ENCODE measurements around the gene GNL2.

The GNL2 gene

GRCh38 chr1:37595440-37596181 is at the start of gene GNL2:
Gene GNL2 (minus strand): TSS chr1:37595937. CDS start chr1:37595822, 115 bp downstream.
- Histone ChIP-seq H3K36me3 (ENCODE audit: insufficient read depth, low read length) (peaks cover 17% of the 10 kb centered on the region), H3K4me1 (ENCODE audit: insufficient read depth, low read length) (peaks cover 3% of the 10 kb centered on the region; the same call in 1 of the 2 replicates), H3K9ac (ENCODE audit: low read depth, low read length) (peak within 1 kb of the TSS; percentile 95), H3K9me3 (ENCODE audit: control insufficient read depth, insufficient read depth, low read length) (no peaks in the 10 kb centered on the region)

GRCh38 chr1:37641059-37641458 is 45.3 kb upstream of the GNL2 start:
- Histone ChIP-seq H3K9me3 (ENCODE audit: control insufficient read depth, insufficient read depth, low read length) (no peaks in the 10 kb centered on the region), H3K9ac (ENCODE audit: low read depth, low read length) (no peak overlapping the region)

GRCh38 chr1:37636435-37636834 is 40.7 kb upstream of the GNL2 start:
- Histone ChIP-seq H3K4me1 (ENCODE audit: insufficient read depth, low read length) (no peaks in the 10 kb centered on the region; the same call in 1 of the 2 replicates), H3K9ac (ENCODE audit: low read depth, low read length) (no peak overlapping the region), H3K9me3 (ENCODE audit: control insufficient read depth, insufficient read depth, low read length) (no peaks in the 10 kb centered on the region), H3K36me3 (ENCODE audit: insufficient read depth, low read length) (no peaks in the 10 kb centered on the region)

More at GRCh38 chr1:37641059-37641458, 45.3 kb upstream of the GNL2 start:
- no peaks in the 10 kb centered on the region for H3K4me1 ChIP-seq (ENCODE audit: insufficient read depth, low read length)
- no peaks in the 10 kb centered on the region for H3K36me3 ChIP-seq (ENCODE audit: insufficient read depth, low read length)

DNA sequence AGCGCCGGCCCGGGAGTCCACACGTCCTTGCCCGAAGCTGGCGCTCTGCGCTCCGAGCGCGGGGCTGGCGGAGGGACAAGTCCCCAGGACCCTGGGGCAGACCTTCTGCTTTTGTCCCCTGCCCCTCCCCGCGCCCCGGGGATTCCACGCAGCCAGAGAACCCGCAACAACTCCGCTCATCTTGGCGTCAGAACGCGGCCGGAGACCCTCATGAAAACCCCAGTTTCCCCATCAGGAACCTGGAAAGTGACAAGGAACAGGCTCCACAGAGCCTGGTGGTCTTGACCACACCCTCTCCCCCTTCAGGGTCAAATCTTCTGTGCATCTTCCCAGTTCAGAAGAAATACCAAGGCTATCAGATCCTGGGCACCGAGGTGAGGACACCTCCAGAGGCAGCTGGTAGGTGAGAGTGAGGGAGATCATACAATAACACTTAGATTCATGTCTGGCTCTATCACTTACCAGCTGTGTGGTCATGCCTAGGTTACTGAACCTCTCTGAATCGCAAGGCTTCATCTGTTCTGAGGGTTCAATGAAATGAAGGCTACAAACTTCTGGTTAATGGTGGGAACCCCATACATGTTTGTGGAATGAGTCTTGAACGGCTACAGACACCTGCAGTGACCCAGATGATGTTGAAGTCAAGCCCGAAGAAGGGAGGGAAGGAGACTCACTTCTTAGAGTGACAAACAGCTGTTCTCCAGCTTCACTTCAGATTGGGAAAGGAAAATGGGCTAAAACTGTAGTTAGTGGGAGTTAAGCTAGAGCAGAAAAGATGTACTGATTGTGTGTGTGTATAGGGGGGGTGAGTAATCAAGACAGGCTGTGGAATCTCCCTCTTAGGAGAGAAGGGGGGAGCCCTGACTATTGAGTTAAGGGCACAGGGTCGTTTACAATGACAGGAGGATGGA is 39.5 kb upstream of the GNL2 start:
- H3K9me3 ChIP-seq (ENCODE audit: control insufficient read depth, insufficient read depth, low read length), result no peaks in the 10 kb centered on the region
- H3K9ac ChIP-seq (ENCODE audit: low read depth, low read length), result peak overlapping the region; percentile 47; the same call in 1 of the 2 replicates
- H3K36me3 ChIP-seq (ENCODE audit: insufficient read depth, low read length), result no peaks in the 10 kb centered on the region
- no peaks in the 10 kb centered on the region; the same call in 1 of the 2 replicates for H3K4me1 ChIP-seq (ENCODE audit: insufficient read depth, low read length)

DNA sequence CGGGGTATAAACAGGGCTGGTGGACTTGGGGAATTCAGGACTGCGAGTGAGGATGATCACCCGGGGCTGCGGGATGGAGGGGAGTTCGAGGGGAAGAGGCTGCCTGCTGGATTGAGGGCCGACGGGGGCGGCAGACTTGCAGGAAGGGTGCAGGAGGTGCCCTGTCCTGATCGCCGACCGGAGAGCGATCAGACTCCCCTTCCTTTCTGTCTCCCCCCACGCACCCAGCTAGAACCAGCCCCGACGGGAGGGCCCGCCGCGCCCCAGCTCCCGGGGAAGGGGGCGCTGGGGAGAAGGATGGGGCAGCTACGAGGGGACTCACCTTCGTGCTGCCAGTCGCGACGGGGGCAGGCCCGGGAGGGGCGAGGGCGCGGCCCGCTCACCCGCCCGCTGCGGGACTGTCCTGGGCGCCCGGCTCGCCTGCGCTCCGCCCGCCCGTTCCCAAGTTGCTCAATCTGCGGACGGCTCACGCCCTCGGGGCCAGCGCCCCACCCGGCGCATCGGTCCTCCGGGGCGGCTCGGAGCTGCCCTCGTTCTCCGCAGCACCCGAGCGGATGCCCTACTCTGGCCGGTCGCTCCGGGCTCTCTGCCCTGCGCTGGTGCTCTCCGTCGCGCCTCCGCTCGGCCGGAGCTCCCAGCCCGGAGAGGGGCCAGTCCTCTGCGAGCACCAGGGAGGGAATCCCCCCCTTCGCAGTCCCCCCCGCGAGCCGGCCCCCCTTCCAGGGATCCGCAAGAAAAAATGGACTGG is 38.7 kb upstream of the GNL2 start, which contains the start of gene RSPO1:
Gene RSPO1 (minus strand): TSS at position 649 of the 748 bp plus-strand sequence. CDS start 5,231 bp downstream, outside the sequence.
- Histone ChIP-seq H3K9ac (ENCODE audit: low read depth, low read length) (peak within 1 kb of the TSS; percentile 47; the same call in 1 of the 2 replicates), H3K9me3 (ENCODE audit: control insufficient read depth, insufficient read depth, low read length) (no peaks in the 10 kb centered on the region), H3K36me3 (ENCODE audit: insufficient read depth, low read length) (no peaks in the 10 kb centered on the region), H3K4me1 (ENCODE audit: insufficient read depth, low read length) (no peaks in the 10 kb centered on the region; the same call in 1 of the 2 replicates)

DNA sequence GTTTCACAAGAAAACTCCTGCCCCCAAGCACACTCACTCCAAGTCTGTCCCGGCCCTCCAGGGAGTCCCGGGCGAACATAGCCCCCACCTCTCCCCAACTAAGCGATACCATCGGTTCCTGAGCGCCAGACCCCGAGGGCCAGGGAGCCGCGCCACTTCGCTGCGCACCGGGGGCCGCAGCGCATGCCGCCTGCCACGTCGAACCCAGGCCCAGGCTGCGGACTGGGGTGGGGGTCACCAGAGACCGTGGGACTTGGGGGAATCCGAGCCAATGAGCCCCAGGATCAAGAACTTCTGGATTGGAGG is 38.2 kb upstream of the GNL2 start:
- H3K9ac ChIP-seq (ENCODE audit: low read depth, low read length), result peak overlapping the region; percentile 47; the same call in 1 of the 2 replicates
- no peaks in the 10 kb centered on the region for H3K36me3 ChIP-seq (ENCODE audit: insufficient read depth, low read length)
- no peaks in the 10 kb centered on the region; the same call in 1 of the 2 replicates for H3K4me1 ChIP-seq (ENCODE audit: insufficient read depth, low read length)
- H3K9me3 ChIP-seq (ENCODE audit: control insufficient read depth, insufficient read depth, low read length), result no peaks in the 10 kb centered on the region

DNA sequence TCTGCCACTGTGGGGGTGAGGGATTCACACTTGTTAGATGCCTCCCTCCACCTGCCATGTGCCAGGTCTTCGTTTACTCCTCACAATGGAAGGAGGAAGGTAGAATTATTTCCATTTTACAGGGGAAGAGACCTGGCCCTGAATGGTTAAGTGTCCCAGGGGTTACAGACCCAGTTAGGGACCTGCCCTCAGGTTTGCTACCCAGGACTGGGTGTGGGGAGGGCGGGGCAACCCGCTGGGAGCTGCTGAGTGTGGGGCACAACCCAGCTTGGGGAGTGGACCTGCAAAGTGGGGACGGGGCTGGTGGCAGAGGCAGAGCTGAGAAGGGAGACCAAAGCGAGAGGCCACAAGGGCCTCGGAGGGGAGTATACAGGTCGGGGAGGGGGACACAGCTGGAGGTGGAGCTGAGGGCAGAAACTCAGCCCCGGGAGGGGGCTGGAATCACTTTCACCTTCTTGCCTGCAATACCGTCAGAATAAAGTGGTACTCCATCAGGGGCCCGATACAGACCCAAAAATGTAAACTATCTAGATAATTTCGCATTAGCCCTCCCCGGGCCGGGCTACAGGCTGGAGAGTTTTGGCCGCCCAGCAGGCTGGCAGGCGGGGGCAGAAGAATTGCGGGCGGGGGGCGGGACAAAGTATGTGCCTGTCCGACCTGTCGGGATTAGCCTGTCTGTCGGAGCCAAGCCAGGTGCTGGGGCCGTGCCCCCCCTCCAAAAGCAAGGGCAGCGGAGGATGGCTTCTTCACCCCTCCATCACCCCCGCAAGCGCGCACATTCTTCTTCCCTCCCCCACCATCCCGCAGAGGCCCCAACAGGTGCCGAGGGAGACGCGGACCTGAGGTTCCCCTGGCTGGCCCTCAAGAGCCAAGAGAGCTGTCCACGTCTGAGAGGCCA is 37.6 kb upstream of the GNL2 start:
- H3K4me1 ChIP-seq (ENCODE audit: insufficient read depth, low read length), result no peaks in the 10 kb centered on the region; the same call in 1 of the 2 replicates
- H3K9ac ChIP-seq (ENCODE audit: low read depth, low read length), result peak overlapping the region; percentile 47; the same call in 1 of the 2 replicates
- no peaks in the 10 kb centered on the region for H3K9me3 ChIP-seq (ENCODE audit: control insufficient read depth, insufficient read depth, low read length)
- H3K36me3 ChIP-seq (ENCODE audit: insufficient read depth, low read length), result no peaks in the 10 kb centered on the region

- Histone ChIP-seq H3K36me3 (ENCODE audit: insufficient read depth, low read length) (no peaks in the 10 kb centered on the region), H3K4me1 (ENCODE audit: insufficient read depth, low read length) (no peaks in the 10 kb centered on the region; the same call in 1 of the 2 replicates), H3K9me3 (ENCODE audit: control insufficient read depth, insufficient read depth, low read length) (no peaks in the 10 kb centered on the region), H3K9ac (ENCODE audit: low read depth, low read length) (no peak overlapping the region)
Observed at GRCh38 chr1:37631036-37631435, 35.3 kb upstream of the GNL2 start.

DNA sequence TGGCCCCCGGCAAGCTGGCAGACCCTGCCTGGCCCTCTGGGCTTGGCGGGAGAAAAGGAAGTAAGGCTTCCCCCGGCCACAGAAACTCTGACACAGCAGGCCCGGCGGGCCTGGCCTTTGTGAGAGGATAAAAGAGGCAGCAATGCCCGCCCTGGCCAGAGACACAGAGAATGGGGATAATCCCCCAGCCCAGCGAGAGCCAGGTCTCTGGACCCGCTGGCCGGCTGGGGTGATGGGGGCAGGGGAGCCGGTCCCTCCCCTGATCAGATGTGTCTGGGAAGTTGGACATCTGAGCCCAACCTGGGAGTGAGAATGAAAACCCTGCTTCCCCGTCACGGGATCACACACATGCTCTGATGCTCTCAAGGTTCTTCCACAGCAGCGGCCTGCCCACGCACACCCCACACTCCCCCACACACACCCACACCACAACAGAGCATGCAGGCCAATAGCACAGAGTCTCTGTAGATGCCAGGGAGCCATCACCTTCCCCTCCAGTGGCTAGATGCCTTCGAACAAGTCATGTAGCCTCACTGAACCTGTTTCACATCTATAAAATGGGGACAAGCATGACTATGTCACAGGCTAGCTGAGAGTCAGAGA is 34.8 kb upstream of the GNL2 start:
- Histone ChIP-seq H3K36me3 (ENCODE audit: insufficient read depth, low read length) (no peaks in the 10 kb centered on the region), H3K4me1 (ENCODE audit: insufficient read depth, low read length) (no peaks in the 10 kb centered on the region; the same call in 1 of the 2 replicates), H3K9ac (ENCODE audit: low read depth, low read length) (no peak overlapping the region), H3K9me3 (ENCODE audit: control insufficient read depth, insufficient read depth, low read length) (no peaks in the 10 kb centered on the region)

DNA sequence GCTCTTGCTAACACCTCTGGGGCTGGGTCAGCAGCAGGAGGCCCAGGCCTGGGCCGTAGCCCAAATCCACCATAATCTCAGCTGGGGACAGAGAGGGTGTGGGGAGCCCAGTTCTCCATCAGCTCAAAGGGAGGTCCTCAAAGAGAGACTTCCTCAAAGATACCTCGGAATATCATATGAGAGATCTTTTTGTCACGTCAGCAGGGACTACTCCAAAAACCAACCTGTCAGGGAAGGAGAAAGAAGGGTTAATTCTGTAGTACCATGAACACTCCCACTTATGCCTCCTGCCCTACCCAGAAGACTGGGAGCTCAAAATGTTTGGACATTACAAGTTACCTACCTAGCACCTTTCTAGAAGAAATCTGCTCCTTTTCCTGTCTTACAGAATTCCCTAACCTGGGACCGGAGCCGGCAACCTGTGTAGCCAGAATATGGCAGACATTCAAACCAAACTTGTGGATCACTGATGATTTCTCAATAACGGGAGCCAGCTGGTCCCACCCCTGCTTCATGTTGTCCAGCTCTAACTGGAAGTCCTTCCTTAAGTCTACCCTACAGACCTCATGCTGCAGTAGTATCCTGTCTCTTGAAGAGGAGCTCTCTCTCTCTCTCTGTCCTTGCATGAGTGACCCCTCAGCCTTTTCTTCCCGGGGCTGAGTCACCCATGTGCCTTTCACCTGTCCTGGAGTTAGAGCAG is 34.1 kb upstream of the GNL2 start:
- H3K4me1 ChIP-seq (ENCODE audit: insufficient read depth, low read length), result no peaks in the 10 kb centered on the region
- H3K9me3 ChIP-seq (ENCODE audit: control insufficient read depth, insufficient read depth, low read length), result no peaks in the 10 kb centered on the region
- no peak overlapping the region for H3K9ac ChIP-seq (ENCODE audit: low read depth, low read length)
- no peaks in the 10 kb centered on the region for H3K36me3 ChIP-seq (ENCODE audit: insufficient read depth, low read length)

GRCh38 chr1:37629008-37629407 is 33.3 kb upstream of the GNL2 start:
- Histone ChIP-seq H3K4me1 (ENCODE audit: insufficient read depth, low read length) (no peaks in the 10 kb centered on the region), H3K9ac (ENCODE audit: low read depth, low read length) (no peak overlapping the region), H3K9me3 (ENCODE audit: control insufficient read depth, insufficient read depth, low read length) (no peaks in the 10 kb centered on the region), H3K36me3 (ENCODE audit: insufficient read depth, low read length) (no peaks in the 10 kb centered on the region)

- Histone ChIP-seq H3K9ac (ENCODE audit: low read depth, low read length) (no peak overlapping the region), H3K9me3 (ENCODE audit: control insufficient read depth, insufficient read depth, low read length) (no peaks in the 10 kb centered on the region), H3K36me3 (ENCODE audit: insufficient read depth, low read length) (no peaks in the 10 kb centered on the region), H3K4me1 (ENCODE audit: insufficient read depth, low read length) (no peaks in the 10 kb centered on the region)
Observed at GRCh38 chr1:37628026-37628556, 32.4 kb upstream of the GNL2 start.
